ENCODE measurements around the gene KIF26B. TPM values are rescaled to one million over a fixed set of nuclear protein-coding genes. Genes with fewer than 3 reads are reported as not detected.

The KIF26B gene
- total RNA-seq, 2 donors from 2014 or later, result 0.78 to 4.6 TPM

DNA sequence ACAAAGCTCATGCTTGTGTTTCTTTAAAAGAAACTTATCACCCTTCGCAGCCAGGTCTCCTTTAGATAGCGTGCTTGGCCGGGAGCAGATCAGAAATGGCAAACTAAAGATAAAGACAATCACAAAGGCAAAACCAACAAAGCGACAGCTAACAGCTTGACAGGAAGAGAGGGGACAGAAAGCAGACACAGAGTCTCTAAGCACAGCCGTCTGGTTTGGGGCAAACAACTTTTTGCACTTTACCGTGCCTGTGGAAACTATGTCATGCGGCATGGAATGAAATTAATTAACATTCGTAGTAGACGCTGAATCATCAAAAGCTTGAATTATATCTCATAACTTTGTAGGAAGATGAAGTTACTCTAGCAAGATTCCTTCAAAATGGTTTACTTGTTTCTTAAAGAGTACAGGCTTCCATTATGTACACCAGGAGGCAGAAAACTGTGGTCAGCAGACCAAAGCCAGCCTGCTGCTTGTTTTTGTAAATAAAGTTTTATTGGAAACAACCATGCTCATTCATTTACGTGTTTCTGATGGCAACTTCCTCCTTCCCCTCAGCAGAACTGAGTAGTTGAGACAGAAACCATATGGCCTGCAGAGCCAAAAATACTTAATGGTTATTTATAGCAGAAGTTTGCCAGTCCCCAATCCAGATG, 183.2 kb downstream of the KIF26B start:
- H3K27ac ChIP-seq, result no peak overlapping the region
- H3K27me3 ChIP-seq, result no peaks in the 10 kb centered on the region
- no peaks in the 10 kb centered on the region for H3K36me3 ChIP-seq (replicated peaks in 1 of 2; ENCODE audit: insufficient read depth in 1 of 2, low read depth in 2 of 2)
- H3K4me1 ChIP-seq, result no peaks in the 10 kb centered on the region
- no peak overlapping the region for H3K4me3 ChIP-seq
- WGBS, 2 donors, result 34 to 54% methylated on average over 10 of the region's 10 CpGs
- intact Hi-C loops (cut with DNase I), result no loop called here
- no peaks in the 10 kb centered on the region for H3K9me3 ChIP-seq
- DNase-seq (no peak), ATAC-seq (no peak)
- TF ChIP-seq, protein P1, sequence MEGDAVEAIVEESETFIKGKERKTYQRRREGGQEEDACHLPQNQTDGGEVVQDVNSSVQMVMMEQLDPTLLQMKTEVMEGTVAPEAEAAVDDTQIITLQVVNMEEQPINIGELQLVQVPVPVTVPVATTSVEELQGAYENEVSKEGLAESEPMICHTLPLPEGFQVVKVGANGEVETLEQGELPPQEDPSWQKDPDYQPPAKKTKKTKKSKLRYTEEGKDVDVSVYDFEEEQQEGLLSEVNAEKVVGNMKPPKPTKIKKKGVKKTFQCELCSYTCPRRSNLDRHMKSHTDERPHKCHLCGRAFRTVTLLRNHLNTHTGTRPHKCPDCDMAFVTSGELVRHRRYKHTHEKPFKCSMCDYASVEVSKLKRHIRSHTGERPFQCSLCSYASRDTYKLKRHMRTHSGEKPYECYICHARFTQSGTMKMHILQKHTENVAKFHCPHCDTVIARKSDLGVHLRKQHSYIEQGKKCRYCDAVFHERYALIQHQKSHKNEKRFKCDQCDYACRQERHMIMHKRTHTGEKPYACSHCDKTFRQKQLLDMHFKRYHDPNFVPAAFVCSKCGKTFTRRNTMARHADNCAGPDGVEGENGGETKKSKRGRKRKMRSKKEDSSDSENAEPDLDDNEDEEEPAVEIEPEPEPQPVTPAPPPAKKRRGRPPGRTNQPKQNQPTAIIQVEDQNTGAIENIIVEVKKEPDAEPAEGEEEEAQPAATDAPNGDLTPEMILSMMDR (IDR thresholded peaks at IDR 0.05), result no peak
- TF ChIP-seq POLR2A (IDR thresholded peaks at IDR 0.05), result no peak

DNA sequence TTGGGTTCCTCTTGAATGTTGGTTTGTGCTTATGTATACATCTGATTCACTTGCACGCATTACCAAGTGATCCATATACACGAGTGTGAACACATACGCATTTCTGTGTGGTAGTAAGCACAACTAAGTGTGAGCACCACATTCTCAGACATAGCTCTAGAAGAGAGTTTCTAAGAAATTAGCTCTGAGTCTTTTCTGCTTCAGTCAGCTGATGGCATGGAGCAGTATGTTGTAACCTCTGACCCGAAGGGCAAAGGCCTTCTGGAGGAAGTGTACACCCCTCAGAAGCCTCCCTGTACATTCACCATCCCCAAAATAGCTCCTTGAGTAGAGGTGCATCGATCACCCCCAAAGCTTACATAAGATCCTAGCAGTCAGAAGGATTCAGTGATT, 183.7 kb downstream of the KIF26B start:
- Histone ChIP-seq H3K27me3 (no peaks in the 10 kb centered on the region), H3K4me3 (no peak overlapping the region), H3K36me3 (replicated peaks in 1 of 2; ENCODE audit: insufficient read depth in 1 of 2, low read depth in 2 of 2) (no peaks in the 10 kb centered on the region), H3K4me1 (no peaks in the 10 kb centered on the region), H3K9me3 (no peaks in the 10 kb centered on the region), H3K27ac (no peak overlapping the region)
- TF ChIP-seq POLR2A (IDR thresholded peaks at IDR 0.05), result no peak
- TF ChIP-seq, protein P1 (IDR thresholded peaks at IDR 0.05), result no peak
- no peak for ATAC-seq
- WGBS, 2 donors, result 75 to 86% methylated on average over 5 of the region's 5 CpGs
- intact Hi-C loops (cut with DNase I), result no loop called here
- DNase-seq, result no peak

DNA sequence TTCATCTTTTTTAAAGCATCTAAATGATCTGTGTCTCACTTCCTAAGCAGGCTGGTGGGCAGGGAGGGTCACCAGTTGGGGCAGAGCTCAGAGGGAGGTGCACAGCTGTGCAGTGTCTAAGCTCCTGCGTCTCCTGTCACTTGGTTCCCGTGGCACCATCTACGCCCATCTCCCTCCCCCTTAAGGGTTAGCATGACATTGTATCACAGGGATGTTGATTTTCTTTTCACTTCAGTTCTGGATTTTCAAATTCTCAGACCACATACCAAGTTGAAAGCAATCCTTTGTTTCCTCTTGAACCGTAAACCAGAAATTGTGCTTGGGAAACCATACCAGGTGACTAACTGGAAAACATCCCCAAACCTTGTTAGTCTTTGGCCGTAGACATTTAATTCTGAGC, 187.0 kb downstream of the KIF26B start:
- DNase-seq, result no peak
- Histone ChIP-seq H3K4me1 (no peaks in the 10 kb centered on the region), H3K36me3 (replicated peaks in 1 of 2; ENCODE audit: insufficient read depth in 1 of 2, low read depth in 2 of 2) (no peaks in the 10 kb centered on the region), H3K9me3 (no peaks in the 10 kb centered on the region), H3K27ac (no peak overlapping the region), H3K27me3 (no peaks in the 10 kb centered on the region), H3K4me3 (no peak overlapping the region)
- intact Hi-C loops (cut with DNase I), result no loop called here
- WGBS, 2 donors, result 79 to 89% methylated on average over 5 of the region's 5 CpGs
- ATAC-seq, result no peak
- TF ChIP-seq, protein P1 (IDR thresholded peaks at IDR 0.05), result no peak
- no peak for TF ChIP-seq POLR2A (IDR thresholded peaks at IDR 0.05)

DNA sequence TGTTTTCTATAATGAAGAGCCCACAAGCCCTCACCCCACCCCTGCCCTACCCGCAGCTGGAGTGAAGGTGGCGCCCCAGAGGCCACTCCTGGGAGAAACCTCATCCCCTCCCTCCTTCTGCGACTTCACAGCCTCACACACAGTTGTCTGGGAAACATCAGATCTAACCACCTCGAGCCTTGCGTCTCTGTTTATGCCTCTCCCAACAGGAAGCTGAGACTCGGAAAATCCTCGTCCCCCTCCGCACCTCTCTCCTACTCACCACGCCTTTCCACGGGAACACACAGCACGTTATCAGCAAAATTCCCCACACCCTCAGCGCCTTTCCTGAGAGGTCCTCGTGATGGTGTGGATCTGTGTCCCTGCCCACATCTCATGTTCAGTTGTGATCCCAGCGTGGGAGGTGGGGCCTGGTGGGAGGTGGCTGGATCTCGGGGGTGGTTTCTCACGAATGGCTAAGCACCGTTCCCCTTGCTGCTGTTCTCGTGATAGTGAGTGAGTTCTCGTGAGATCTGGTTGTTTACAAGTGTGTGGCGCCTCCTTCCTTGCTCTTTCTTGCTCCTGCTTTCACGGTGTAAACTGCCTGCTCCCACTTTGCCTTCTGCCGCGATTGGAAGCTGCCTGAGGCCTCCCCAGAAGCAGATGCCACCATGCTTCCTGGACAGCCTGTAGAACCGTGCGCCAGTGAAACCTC, 190.6 kb downstream of the KIF26B start:
- no peak for TF ChIP-seq POLR2A (IDR thresholded peaks at IDR 0.05)
- TF ChIP-seq, protein P1 (IDR thresholded peaks at IDR 0.05), result no peak
- ATAC-seq, result no peak
- H3K36me3 ChIP-seq (replicated peaks in 1 of 2; ENCODE audit: insufficient read depth in 1 of 2, low read depth in 2 of 2), result no peaks in the 10 kb centered on the region
- H3K9me3 ChIP-seq, result no peaks in the 10 kb centered on the region
- no peaks in the 10 kb centered on the region for H3K4me1 ChIP-seq
- no peak overlapping the region for H3K27ac ChIP-seq
- H3K27me3 ChIP-seq, result no peaks in the 10 kb centered on the region
- 62 to 68% methylated on average over 25 of the region's 25 CpGs for WGBS, 2 donors
- no peak for DNase-seq
- H3K4me3 ChIP-seq, result no peak overlapping the region
- intact Hi-C loops (cut with DNase I), result no loop called here

DNA sequence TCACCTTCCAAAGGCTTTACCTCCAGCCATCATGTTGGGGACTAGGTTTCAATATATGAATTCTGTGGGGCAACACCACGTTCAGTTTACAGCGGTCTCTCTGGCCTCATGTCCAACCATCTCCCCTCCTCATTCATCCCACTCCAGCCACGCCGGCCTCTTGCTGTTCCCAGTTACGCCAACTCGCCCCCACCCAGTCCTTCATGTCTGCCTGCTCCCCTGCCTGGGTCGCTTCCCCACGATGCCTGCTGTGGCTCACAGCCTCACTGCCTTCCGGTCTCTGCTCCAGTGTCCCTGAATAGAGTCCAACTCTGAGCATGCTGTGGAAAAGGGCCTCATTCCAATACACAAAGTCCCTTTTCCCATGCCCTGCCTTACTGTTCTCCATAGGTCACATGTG, 193.8 kb downstream of the KIF26B start:
- 90% methylated on average over 9 of the region's 9 CpGs for WGBS, 2 donors
- no peak overlapping the region for H3K4me3 ChIP-seq

More for the DNA sequence above, 193.8 kb downstream of the KIF26B start:
- TF ChIP-seq, protein P1 (IDR thresholded peaks at IDR 0.05), result no peak
- no peak for TF ChIP-seq POLR2A (IDR thresholded peaks at IDR 0.05)
- Histone ChIP-seq H3K27me3 (no peaks in the 10 kb centered on the region), H3K36me3 (replicated peaks in 1 of 2; ENCODE audit: insufficient read depth in 1 of 2, low read depth in 2 of 2) (no peaks in the 10 kb centered on the region), H3K4me1 (no peaks in the 10 kb centered on the region), H3K27ac (no peak overlapping the region), H3K9me3 (no peaks in the 10 kb centered on the region)
- ATAC-seq (no peak), DNase-seq (no peak)
- intact Hi-C loops (cut with DNase I), result no loop called here

Measured in body of pancreas (tissue), 4 donors.